GM12878 (cell line): ENCODE results near the gene IPPK.

Source experiments
- BHLHE40 ChIP-seq, 2 experiments: fragments of 450-650 bp in 1 of 2; IDR thresholded peaks; 2 replicates each; pipeline ENCODE4 v1.6.1; 2011 to 2017; ENCODE audit warnings: low read depth in 2 of 2, borderline replicate concordance in 1 of 2, improper control_type of control experiment in 1 of 2, low read length in 1 of 2, mild to moderate bottlenecking in 1 of 2
- EP300 ChIP-seq, 2 experiments: fragments of 150-350 bp in 1 of 2; IDR thresholded peaks; 2 replicates each; pipeline ENCODE4 v1.6.1; 2011 to 2012; ENCODE audit warnings: low read depth in 2 of 2, low read length in 2 of 2, borderline replicate concordance in 1 of 2, improper control_type of control experiment in 1 of 2, inconsistent platforms in 1 of 2; ENCODE audit not compliant: control insufficient read depth in 1 of 2
- ETV6 ChIP-seq, 2 experiments: fragments of 450-650 bp in 1 of 2; IDR thresholded peaks in 1 of 2; conservative IDR thresholded peaks in 1 of 2; 2 replicates each; pipeline ENCODE4 v1.6.1; 2014; ENCODE audit warnings: antibody characterized with exemption in 1 of 2, borderline replicate concordance in 1 of 2, low read depth in 1 of 2, mild to moderate bottlenecking in 1 of 2, moderate library complexity in 1 of 2
- PML ChIP-seq: IDR thresholded peaks from 2 replicates; pipeline ENCODE4 v1.6.1; 2012; ENCODE audit warnings: low read length, inconsistent platforms
- RFX5 ChIP-seq: IDR thresholded peaks from 2 replicates; pipeline ENCODE4 v1.6.1; 2011; ENCODE audit warnings: low read depth, low read length, improper control_type of control experiment
- SIX5 ChIP-seq: IDR thresholded peaks from 2 replicates; pipeline ENCODE4 v1.6.1; 2011; ENCODE audit warnings: mild to moderate bottlenecking, low read depth, low read length, moderate library complexity; ENCODE audit not compliant: severe bottlenecking
- SP1 ChIP-seq: IDR thresholded peaks from one replicate; pipeline ENCODE4 v1.6.1; 2011; ENCODE audit warnings: low read depth, low read length
- SPI1 ChIP-seq: IDR thresholded peaks from 2 replicates; pipeline ENCODE4 v1.6.1; 2011; ENCODE audit warnings: low read depth, mild to moderate bottlenecking, low read length, moderate library complexity, borderline replicate concordance; ENCODE audit not compliant: insufficient read depth
- SUZ12 ChIP-seq: fragments of 200-600 bp; sonication (generic); IDR thresholded peaks from one replicate; pipeline ENCODE4 v1.6.1; 2018; ENCODE audit warnings: antibody characterized with exemption, mild to moderate bottlenecking; ENCODE audit not compliant: unreplicated experiment
- YBX1 ChIP-seq: fragments of 450-650 bp; IDR thresholded peaks from 2 replicates; pipeline ENCODE4 v1.6.1; 2016; ENCODE audit warnings: antibody characterized with exemption
- ZNF24 ChIP-seq: fragments of 450-650 bp; IDR thresholded peaks from 2 replicates; pipeline ENCODE4 v1.6.1; 2017; ENCODE audit warnings: antibody characterized with exemption, mild to moderate bottlenecking
- TF ChIP-seq, protein P1 (sequence below), 3 experiments: IDR thresholded peaks in 2 of 3; conservative IDR thresholded peaks in 1 of 3; 2 replicates each; pipeline ENCODE4 v1.5.1; 2011; ENCODE audit warnings: low read depth in 3 of 3, low read length in 3 of 3, mild to moderate bottlenecking in 3 of 3, control low read depth in 2 of 3, moderate library complexity in 2 of 3, inconsistent platforms in 1 of 3, mixed read lengths in 1 of 3; ENCODE audit not compliant: control insufficient read depth in 2 of 3, insufficient read depth in 1 of 3; ENCODE audit errors: extremely low read depth in 1 of 3
- TF ChIP-seq, protein P2 (sequence below): fragments of 450-650 bp; IDR thresholded peaks from 2 replicates; pipeline ENCODE4 v1.6.1; 2017; ENCODE audit warnings: borderline replicate concordance
- TF ChIP-seq, protein P3 (sequence below): IDR thresholded peaks from 2 replicates; pipeline ENCODE4 v1.6.1; 2011; ENCODE audit warnings: low read depth, low read length, improper control_type of control experiment, borderline replicate concordance

DNA sequence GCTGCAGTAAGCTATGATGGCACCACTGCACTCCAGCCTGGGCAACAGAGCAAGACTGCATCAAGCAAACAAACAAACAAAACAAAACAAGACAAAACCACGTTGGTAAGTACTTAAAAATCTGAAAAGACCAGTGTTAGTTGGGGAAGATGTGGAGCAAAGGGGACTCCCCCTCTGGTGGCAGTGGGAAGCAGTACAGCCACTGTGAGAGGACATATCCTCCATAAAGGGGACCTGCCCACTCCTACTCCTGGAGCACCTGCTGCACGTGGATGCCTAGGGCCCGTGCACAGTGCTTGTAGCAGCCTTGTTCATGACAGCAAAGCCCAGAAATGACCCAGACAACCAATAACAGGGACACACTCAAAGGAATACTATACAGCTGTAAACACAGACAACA, 17.0 kb upstream of the IPPK start:
- TF ChIP-seq BHLHE40 (IDR thresholded peaks at IDR 0.05; ENCODE audit: borderline replicate concordance in 1 of 2, low read depth in 2 of 2, low read length in 1 of 2) = no peak
- TF ChIP-seq SIX5 = no peak
- no peak for TF ChIP-seq PML
- no peak for TF ChIP-seq YBX1
- TF ChIP-seq, protein P1, sequence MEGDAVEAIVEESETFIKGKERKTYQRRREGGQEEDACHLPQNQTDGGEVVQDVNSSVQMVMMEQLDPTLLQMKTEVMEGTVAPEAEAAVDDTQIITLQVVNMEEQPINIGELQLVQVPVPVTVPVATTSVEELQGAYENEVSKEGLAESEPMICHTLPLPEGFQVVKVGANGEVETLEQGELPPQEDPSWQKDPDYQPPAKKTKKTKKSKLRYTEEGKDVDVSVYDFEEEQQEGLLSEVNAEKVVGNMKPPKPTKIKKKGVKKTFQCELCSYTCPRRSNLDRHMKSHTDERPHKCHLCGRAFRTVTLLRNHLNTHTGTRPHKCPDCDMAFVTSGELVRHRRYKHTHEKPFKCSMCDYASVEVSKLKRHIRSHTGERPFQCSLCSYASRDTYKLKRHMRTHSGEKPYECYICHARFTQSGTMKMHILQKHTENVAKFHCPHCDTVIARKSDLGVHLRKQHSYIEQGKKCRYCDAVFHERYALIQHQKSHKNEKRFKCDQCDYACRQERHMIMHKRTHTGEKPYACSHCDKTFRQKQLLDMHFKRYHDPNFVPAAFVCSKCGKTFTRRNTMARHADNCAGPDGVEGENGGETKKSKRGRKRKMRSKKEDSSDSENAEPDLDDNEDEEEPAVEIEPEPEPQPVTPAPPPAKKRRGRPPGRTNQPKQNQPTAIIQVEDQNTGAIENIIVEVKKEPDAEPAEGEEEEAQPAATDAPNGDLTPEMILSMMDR (IDR thresholded peaks at IDR 0.05 in 2 of 3, conservative IDR thresholded peaks at IDR 0.05 in 1 of 3; ENCODE audit: control insufficient read depth in 2 of 3, extremely low read depth in 1 of 3, insufficient read depth in 1 of 3, low read depth in 3 of 3, low read length in 3 of 3) = 0 out of 6 replicates have a peak, but pooled peaks of 1 of the 3 experiments have one; percentile 7
- TF ChIP-seq RFX5 = no peak
- TF ChIP-seq ZNF24 = no peak
- TF ChIP-seq SP1 = no peak
- TF ChIP-seq, protein P2, sequence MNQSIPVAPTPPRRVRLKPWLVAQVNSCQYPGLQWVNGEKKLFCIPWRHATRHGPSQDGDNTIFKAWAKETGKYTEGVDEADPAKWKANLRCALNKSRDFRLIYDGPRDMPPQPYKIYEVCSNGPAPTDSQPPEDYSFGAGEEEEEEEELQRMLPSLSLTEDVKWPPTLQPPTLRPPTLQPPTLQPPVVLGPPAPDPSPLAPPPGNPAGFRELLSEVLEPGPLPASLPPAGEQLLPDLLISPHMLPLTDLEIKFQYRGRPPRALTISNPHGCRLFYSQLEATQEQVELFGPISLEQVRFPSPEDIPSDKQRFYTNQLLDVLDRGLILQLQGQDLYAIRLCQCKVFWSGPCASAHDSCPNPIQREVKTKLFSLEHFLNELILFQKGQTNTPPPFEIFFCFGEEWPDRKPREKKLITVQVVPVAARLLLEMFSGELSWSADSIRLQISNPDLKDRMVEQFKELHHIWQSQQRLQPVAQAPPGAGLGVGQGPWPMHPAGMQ = no peak
- TF ChIP-seq, protein P3, sequence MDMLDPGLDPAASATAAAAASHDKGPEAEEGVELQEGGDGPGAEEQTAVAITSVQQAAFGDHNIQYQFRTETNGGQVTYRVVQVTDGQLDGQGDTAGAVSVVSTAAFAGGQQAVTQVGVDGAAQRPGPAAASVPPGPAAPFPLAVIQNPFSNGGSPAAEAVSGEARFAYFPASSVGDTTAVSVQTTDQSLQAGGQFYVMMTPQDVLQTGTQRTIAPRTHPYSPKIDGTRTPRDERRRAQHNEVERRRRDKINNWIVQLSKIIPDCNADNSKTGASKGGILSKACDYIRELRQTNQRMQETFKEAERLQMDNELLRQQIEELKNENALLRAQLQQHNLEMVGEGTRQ = no peak
- TF ChIP-seq EP300 (IDR thresholded peaks at IDR 0.05; ENCODE audit: borderline replicate concordance in 1 of 2, control insufficient read depth in 1 of 2, low read depth in 2 of 2, low read length in 2 of 2) = no peak
- no peak for TF ChIP-seq SPI1
- no peak for TF ChIP-seq ETV6 (conservative IDR thresholded peaks at IDR 0.05 in 1 of 2, IDR thresholded peaks at IDR 0.05 in 1 of 2; ENCODE audit: borderline replicate concordance in 1 of 2, low read depth in 1 of 2)
- no peak for TF ChIP-seq SUZ12
